H9 (cell line): ENCODE results near the gene P4HTM. TPM values are rescaled to one million over a fixed set of nuclear protein-coding genes. Genes with fewer than 3 reads are reported as not detected.

Source experiments
- DNase-seq: peaks from one replicate; pipeline ENCODE4 v3.0.0-alpha.2; 2017
- H2AFZ ChIP-seq: one replicate; pipeline ENCODE4 v1.6.1; 2013; ENCODE audit warnings: mild to moderate bottlenecking, low read length, control low read depth, moderate library complexity
- H2AK5ac ChIP-seq: 2 replicates; pipeline ENCODE4 v1.6.1; 2013; ENCODE audit warnings: low read length, control low read depth, mixed read lengths; ENCODE audit not compliant: insufficient read length
- H2BK120ac ChIP-seq: one replicate; pipeline ENCODE4 v1.6.1; 2013; ENCODE audit warnings: low read depth, mild to moderate bottlenecking, low read length, control low read depth, inconsistent platforms; ENCODE audit not compliant: poor library complexity, severe bottlenecking
- H2BK12ac ChIP-seq: 2 replicates; pipeline ENCODE4 v1.6.1; 2013; ENCODE audit warnings: low read length, control low read depth, mixed read lengths, low read depth; ENCODE audit not compliant: insufficient read length
- H2BK15ac ChIP-seq: 2 replicates; pipeline ENCODE4 v1.6.1; 2013; ENCODE audit warnings: low read depth, low read length, control low read depth
- H2BK20ac ChIP-seq: one replicate; pipeline ENCODE4 v1.6.1; 2013; ENCODE audit warnings: low read depth, mild to moderate bottlenecking, low read length, control low read depth, inconsistent platforms; ENCODE audit not compliant: poor library complexity, severe bottlenecking
- H2BK5ac ChIP-seq: 2 replicates; pipeline ENCODE4 v1.6.1; 2013; ENCODE audit warnings: low read length, control low read depth, mixed read lengths; ENCODE audit not compliant: insufficient read length
- H3K14ac ChIP-seq: 2 replicates; pipeline ENCODE4 v1.6.1; 2013; ENCODE audit warnings: low read length, control low read depth; ENCODE audit not compliant: insufficient read depth
- H3K18ac ChIP-seq: 2 replicates; pipeline ENCODE4 v1.6.1; 2013; ENCODE audit warnings: low read depth, mild to moderate bottlenecking, mixed read lengths, low read length, control low read depth; ENCODE audit not compliant: insufficient read length
- H3K23ac ChIP-seq: 2 replicates; pipeline ENCODE4 v1.6.1; 2013; ENCODE audit warnings: low read length, control low read depth, mixed read lengths, low read depth; ENCODE audit not compliant: insufficient read length
- H3K23me2 ChIP-seq: 2 replicates; pipeline ENCODE4 v1.6.1; 2013; ENCODE audit warnings: low read depth, mild to moderate bottlenecking, mixed read lengths, low read length, control low read depth; ENCODE audit not compliant: insufficient read length, poor library complexity, severe bottlenecking
- H3K27ac ChIP-seq: 2 replicates; pipeline ENCODE4 v1.5.1; 2013; ENCODE audit warnings: low read length, control low read depth, mixed read lengths, low read depth; ENCODE audit not compliant: insufficient read length
- H3K27me3 ChIP-seq: 2 replicates; pipeline ENCODE4 v1.6.1; 2013; ENCODE audit warnings: low read length, control low read depth, inconsistent platforms; ENCODE audit not compliant: insufficient read depth
- H3K4ac ChIP-seq: 2 replicates; pipeline ENCODE4 v1.6.1; 2013; ENCODE audit warnings: low read depth, mild to moderate bottlenecking, control low read depth, inconsistent platforms, low read length, moderate library complexity
- H3K4me1 ChIP-seq: 2 replicates; pipeline ENCODE4 v1.6.1; 2013; ENCODE audit warnings: low read length, control low read depth, inconsistent platforms; ENCODE audit not compliant: insufficient read depth
- H3K4me2 ChIP-seq: 2 replicates; pipeline ENCODE4 v1.6.1; 2013; ENCODE audit warnings: low read length, control low read depth, mixed read lengths; ENCODE audit not compliant: insufficient read length, insufficient read depth
- H3K56ac ChIP-seq: 2 replicates; pipeline ENCODE4 v1.6.1; 2013; ENCODE audit warnings: low read depth, mild to moderate bottlenecking, mixed read lengths, low read length, control low read depth; ENCODE audit not compliant: insufficient read length
- H3K79me1 ChIP-seq: 2 replicates; pipeline ENCODE4 v1.6.1; 2013; ENCODE audit warnings: low read depth, mild to moderate bottlenecking, moderate library complexity, low read length, control low read depth, inconsistent platforms; ENCODE audit not compliant: insufficient read depth, poor library complexity, severe bottlenecking
- H3K79me2 ChIP-seq: 2 replicates; pipeline ENCODE4 v1.6.1; 2013; ENCODE audit warnings: low read length, control low read depth, inconsistent platforms; ENCODE audit not compliant: insufficient read depth
- H3K9ac ChIP-seq: 2 replicates; pipeline ENCODE4 v1.6.1; 2013; ENCODE audit warnings: low read length, control low read depth, mixed read lengths; ENCODE audit not compliant: insufficient read length; ENCODE audit errors: extremely low read depth
- H3K9me3 ChIP-seq: one replicate; pipeline ENCODE4 v1.6.1; 2013; ENCODE audit warnings: low read depth, low read length, inconsistent platforms; ENCODE audit not compliant: control insufficient read depth
- H3T11ph ChIP-seq: one replicate; pipeline ENCODE4 v1.6.1; 2013; ENCODE audit warnings: mild to moderate bottlenecking, low read length, control low read depth, inconsistent platforms
- H4K20me1 ChIP-seq: one replicate; pipeline ENCODE4 v1.6.1; 2013; ENCODE audit not compliant: control insufficient read depth, insufficient read length, insufficient read depth
- H4K5ac ChIP-seq: 2 replicates; pipeline ENCODE4 v1.6.1; 2013; ENCODE audit warnings: low read depth, mild to moderate bottlenecking, mixed read lengths, low read length, control low read depth; ENCODE audit not compliant: insufficient read length
- H4K8ac ChIP-seq: replicated peaks from 2 replicates; pipeline ENCODE4 v1.6.1; 2013; ENCODE audit warnings: low read length, control low read depth, mixed read lengths, low read depth; ENCODE audit not compliant: insufficient read length
- H4K91ac ChIP-seq: 2 replicates; pipeline ENCODE4 v1.6.1; 2013; ENCODE audit warnings: low read depth, mild to moderate bottlenecking, moderate library complexity, mixed read lengths, low read length, control low read depth; ENCODE audit not compliant: insufficient read length
- H3K27ac Mint-ChIP-seq, 3 experiments: 2 replicates in 2 of 3; 3 replicates in 1 of 3; pipeline ENCODE4 v1.8.0; 2020 to 2021; ENCODE audit warnings: mixed read lengths in 3 of 3, mild to moderate bottlenecking in 1 of 3, moderate library complexity in 1 of 3
- H3K27me3 Mint-ChIP-seq: 2 replicates; pipeline ENCODE4 v1.8.0; 2021; ENCODE audit warnings: low read depth, mild to moderate bottlenecking, moderate library complexity, mixed read lengths
- H3K36me3 Mint-ChIP-seq, 3 experiments: 2 replicates in 2 of 3; 3 replicates in 1 of 3; pipeline ENCODE4 v1.8.0; 2020 to 2021; ENCODE audit warnings: low read depth in 3 of 3, mixed read lengths in 3 of 3; ENCODE audit not compliant: insufficient read depth in 1 of 3
- H3K4me1 Mint-ChIP-seq, 2 experiments: 2 replicates each; pipeline ENCODE4 v1.8.0; 2020; ENCODE audit warnings: mixed read lengths in 2 of 2
- H3K4me3 Mint-ChIP-seq, 2 experiments: 2 replicates in 1 of 2; 3 replicates in 1 of 2; pipeline ENCODE4 v1.8.0; 2020 to 2021; ENCODE audit warnings: mild to moderate bottlenecking in 2 of 2, mixed read lengths in 2 of 2, moderate library complexity in 1 of 2
- H3K9me3 Mint-ChIP-seq, 2 experiments: 2 replicates in 1 of 2; 3 replicates in 1 of 2; pipeline ENCODE4 v1.8.0; 2020; ENCODE audit warnings: mild to moderate bottlenecking in 2 of 2, mixed read lengths in 2 of 2, moderate library complexity in 1 of 2
- WGBS: extraction: QIAGEN DNeasy Blood & Tissue Kit; methylation state at CpG from one replicate; pipeline ENCODE4 v1.1.7; 2013; ENCODE audit warnings: missing lambda C conversion rate, low lambda C conversion rate, mixed read lengths; ENCODE audit not compliant: insufficient read length; ENCODE audit errors: extremely low coverage; 5-methylcytosine and 5-hydroxymethylcytosine counted together
- total RNA-seq: library from RNA; stranded (reverse); gene quantifications from 2 replicates; pipeline ENCODE4 v1.2.1, GENCODE V29; 2021
- TF ChIP-seq, protein P1 (sequence below): fragments of 200-600 bp; sonication (generic); conservative IDR thresholded peaks from 3 replicates; pipeline ENCODE4 v1.8.0; 2021; ENCODE audit warnings: antibody characterized with exemption, mild to moderate bottlenecking

Gene P4HTM
- total RNA-seq, 1 experiment from 2014 or later, result 36.0 TPM

DNA sequence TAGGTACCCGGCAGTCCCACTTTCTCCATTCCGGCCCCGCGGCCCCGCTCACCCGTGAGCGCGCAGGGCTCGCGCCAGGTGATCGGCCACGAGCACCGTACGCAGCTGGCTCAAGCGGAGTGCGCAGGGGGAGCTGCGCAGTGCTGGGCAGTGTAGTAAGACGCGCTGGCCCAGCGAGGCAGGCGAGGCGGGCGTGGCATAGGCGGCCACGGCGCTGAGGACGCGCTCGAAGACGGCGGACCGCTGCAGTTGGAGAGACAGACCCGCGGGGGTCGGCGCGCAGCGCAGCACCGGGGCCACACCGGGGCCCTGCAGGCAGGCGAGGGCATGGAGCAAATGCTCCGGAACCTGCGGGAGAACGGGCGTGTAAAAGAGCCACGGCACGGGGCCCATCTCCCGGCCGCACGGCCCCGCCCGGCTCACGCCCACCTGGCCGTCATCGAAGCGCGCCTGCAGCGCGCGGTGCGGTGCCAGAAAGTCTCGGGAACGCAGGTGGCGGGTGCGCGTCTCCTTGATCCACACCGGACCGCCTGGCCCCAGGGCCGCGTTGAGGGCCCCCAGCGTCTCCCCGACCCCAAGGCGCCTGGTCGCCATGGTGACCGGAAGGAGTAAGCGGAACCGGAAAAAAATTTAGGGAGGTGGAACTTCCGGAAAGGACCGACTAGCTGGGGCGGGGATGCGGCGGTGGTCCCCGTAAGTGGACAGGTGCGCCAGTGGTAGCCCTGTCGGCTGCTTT, 28.1 kb downstream of the P4HTM start, which contains the start of gene DALRD3:
Gene DALRD3, minus strand, starts transcription at position 610 of the 736 bp plus-strand sequence. Its CDS starts 16 bp downstream, at position 594.
- no peaks in the 10 kb centered on the region for H3K9me3 Mint-ChIP-seq
- H3K79me1 ChIP-seq, result no peaks in the 10 kb centered on the region

More for the DNA sequence above, 28.1 kb downstream of the P4HTM start, which contains the start of gene DALRD3:
- no peak within 1 kb of the TSS for H4K5ac ChIP-seq
- H3K18ac ChIP-seq, result no peak within 1 kb of the TSS
- peak within 1 kb of the TSS; percentile 17 for H3K9ac ChIP-seq
- H4K8ac ChIP-seq, result no peak within 1 kb of the TSS
- no peak within 1 kb of the TSS for H2BK120ac ChIP-seq
- H3K27ac ChIP-seq, result no peak within 1 kb of the TSS
- no CpG with 5 or more reads among the region's 85 CpGs for WGBS
- Mint-ChIP-seq H3K4me1 (peaks cover 25% of the 10 kb centered on the region in 2 experiments), H3K27me3 (no peaks in the 10 kb centered on the region), H3K27ac (peak within 1 kb of the TSS; percentile 38 to 87 (median 49); a peak in 6 of 7 replicates), H3K36me3 (peaks cover 17 to 43% (median 37%) of the 10 kb centered on the region in 3 experiments), H3K4me3 (peak within 1 kb of the TSS; percentile 91 to 95)
- H3K23me2 ChIP-seq, result peaks cover 22% of the 10 kb centered on the region
- H3K23ac ChIP-seq, result no peak within 1 kb of the TSS
- no peak within 1 kb of the TSS for H3K14ac ChIP-seq
- H2BK15ac ChIP-seq, result no peak within 1 kb of the TSS
- no peaks in the 10 kb centered on the region for H3K79me2 ChIP-seq
- no peak within 1 kb of the TSS for H2BK12ac ChIP-seq
- no peak within 1 kb of the TSS for H2AFZ ChIP-seq
- H2BK20ac ChIP-seq, result no peak within 1 kb of the TSS
- H3K9me3 ChIP-seq, result no peaks in the 10 kb centered on the region
- peaks cover 2% of the 10 kb centered on the region for H4K20me1 ChIP-seq
- no peak within 1 kb of the TSS for H3T11ph ChIP-seq
- H2BK5ac ChIP-seq, result no peak within 1 kb of the TSS
- H3K4me1 ChIP-seq, result no peaks in the 10 kb centered on the region
- H3K56ac ChIP-seq, result no peak within 1 kb of the TSS
- no peaks in the 10 kb centered on the region for H3K27me3 ChIP-seq
- peak within 1 kb of the TSS; percentile 37 for H3K4me2 ChIP-seq
- H3K4ac ChIP-seq, result no peak within 1 kb of the TSS
- H4K91ac ChIP-seq, result no peak within 1 kb of the TSS
- H2AK5ac ChIP-seq, result no peak within 1 kb of the TSS
- TF ChIP-seq, protein P1, sequence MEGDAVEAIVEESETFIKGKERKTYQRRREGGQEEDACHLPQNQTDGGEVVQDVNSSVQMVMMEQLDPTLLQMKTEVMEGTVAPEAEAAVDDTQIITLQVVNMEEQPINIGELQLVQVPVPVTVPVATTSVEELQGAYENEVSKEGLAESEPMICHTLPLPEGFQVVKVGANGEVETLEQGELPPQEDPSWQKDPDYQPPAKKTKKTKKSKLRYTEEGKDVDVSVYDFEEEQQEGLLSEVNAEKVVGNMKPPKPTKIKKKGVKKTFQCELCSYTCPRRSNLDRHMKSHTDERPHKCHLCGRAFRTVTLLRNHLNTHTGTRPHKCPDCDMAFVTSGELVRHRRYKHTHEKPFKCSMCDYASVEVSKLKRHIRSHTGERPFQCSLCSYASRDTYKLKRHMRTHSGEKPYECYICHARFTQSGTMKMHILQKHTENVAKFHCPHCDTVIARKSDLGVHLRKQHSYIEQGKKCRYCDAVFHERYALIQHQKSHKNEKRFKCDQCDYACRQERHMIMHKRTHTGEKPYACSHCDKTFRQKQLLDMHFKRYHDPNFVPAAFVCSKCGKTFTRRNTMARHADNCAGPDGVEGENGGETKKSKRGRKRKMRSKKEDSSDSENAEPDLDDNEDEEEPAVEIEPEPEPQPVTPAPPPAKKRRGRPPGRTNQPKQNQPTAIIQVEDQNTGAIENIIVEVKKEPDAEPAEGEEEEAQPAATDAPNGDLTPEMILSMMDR, result peak; percentile 13; the same call in 1 of the 3 replicates
- DNase-seq, result peak; percentile 86
